Transverse colon (tissue), 3 donors: ENCODE data around the gene EME2.

Source experiments
- CTCF ChIP-seq, 5 experiments: fragments of 200-600 bp in 3 of 5; fragments of 450-650 bp in 2 of 5; sonication (generic) in 3 of 5; IDR thresholded peaks; 1 replicate in 2 of 5; 2 replicates in 3 of 5; pipeline ENCODE4 v1.5.1; 2016 to 2017; ENCODE audit warnings: antibody characterized with exemption in 5 of 5, inconsistent platforms in 3 of 5, mild to moderate bottlenecking in 2 of 5, moderate library complexity in 1 of 5
- EP300 ChIP-seq: sonication (generic); formaldehyde crosslinking; IDR thresholded peaks from one replicate; pipeline ENCODE4 v1.6.1; 2017; ENCODE audit warnings: antibody characterized with exemption, low read depth
- POLR2A ChIP-seq: fragments of 450-650 bp; IDR thresholded peaks from one replicate; pipeline ENCODE4 v1.6.1; 2016; ENCODE audit warnings: antibody characterized with exemption, mild to moderate bottlenecking, moderate library complexity

- no peak for TF ChIP-seq POLR2A
- TF ChIP-seq CTCF (IDR thresholded peaks at IDR 0.05): no peak
- TF ChIP-seq EP300: no peak
Measured at GRCh38 chr16:1810106-1810505, 37.5 kb downstream of the EME2 start.
